WI38 (cell line): ENCODE data around the gene PLCG1.

Experiments used
- H3K4me3 ChIP-seq: 2 replicates; pipeline ENCODE4 v1.5.1; 2011; ENCODE audit warnings: low read depth, mild to moderate bottlenecking, control low read depth, low read length
- TF ChIP-seq, protein P1 (sequence below): IDR thresholded peaks from 2 replicates; pipeline ENCODE4 v1.5.1; 2012; ENCODE audit warnings: low read depth, mild to moderate bottlenecking, control low read depth, low read length

PLCG1 gene

DNA sequence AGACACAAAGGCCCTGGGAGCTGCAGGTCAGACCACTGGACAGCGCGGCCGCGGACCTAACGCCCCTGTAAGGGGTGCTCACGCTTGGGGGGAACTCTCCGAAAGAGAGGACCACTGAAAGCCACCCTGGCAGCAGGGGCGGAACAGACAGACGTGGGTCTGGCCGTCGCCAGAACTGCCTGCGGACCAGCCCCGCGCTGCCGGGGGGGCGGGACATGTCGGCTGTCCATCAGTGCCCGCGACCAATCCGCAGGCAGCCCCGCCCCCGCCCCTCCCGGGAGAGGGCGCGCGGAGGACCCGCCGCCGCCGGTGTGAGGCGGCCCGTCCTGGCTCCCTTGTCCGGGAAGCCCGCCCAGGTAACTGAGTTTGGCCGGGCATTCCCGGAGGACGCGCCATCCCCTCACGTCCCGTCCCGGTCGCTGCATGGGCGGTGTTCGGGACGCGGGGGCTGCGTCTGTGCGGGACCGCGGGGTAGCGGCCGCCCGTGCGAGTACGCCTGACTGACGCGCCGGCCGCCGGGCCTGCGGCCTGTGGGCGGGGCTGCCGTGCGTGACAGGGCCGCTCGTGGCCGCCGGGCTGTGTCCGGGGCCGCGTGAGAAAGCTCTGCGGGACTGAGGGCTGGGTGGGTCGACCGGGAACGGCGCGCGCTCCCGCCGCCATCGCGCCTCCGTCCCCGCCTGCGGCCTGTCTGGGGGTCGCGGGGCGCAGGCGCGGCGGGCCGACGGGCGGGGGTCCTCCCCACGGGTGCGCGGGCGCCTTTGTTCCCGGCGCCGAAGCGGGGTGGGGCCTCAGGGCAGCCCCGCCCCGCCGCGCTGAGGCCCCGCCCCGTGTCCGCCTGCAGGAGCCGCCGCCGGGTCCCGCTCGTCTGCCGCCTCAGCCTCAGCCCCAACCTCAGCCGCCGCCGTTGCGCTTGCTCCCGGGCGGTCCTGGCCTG is at the start of gene PLCG1:
Gene PLCG1 (plus strand): TSS at position 864 of the 934 bp plus-strand sequence. CDS start 99 bp downstream, outside the sequence.
- peak within 1 kb of the TSS; percentile 78 for H3K4me3 ChIP-seq
- TF ChIP-seq, protein P1, sequence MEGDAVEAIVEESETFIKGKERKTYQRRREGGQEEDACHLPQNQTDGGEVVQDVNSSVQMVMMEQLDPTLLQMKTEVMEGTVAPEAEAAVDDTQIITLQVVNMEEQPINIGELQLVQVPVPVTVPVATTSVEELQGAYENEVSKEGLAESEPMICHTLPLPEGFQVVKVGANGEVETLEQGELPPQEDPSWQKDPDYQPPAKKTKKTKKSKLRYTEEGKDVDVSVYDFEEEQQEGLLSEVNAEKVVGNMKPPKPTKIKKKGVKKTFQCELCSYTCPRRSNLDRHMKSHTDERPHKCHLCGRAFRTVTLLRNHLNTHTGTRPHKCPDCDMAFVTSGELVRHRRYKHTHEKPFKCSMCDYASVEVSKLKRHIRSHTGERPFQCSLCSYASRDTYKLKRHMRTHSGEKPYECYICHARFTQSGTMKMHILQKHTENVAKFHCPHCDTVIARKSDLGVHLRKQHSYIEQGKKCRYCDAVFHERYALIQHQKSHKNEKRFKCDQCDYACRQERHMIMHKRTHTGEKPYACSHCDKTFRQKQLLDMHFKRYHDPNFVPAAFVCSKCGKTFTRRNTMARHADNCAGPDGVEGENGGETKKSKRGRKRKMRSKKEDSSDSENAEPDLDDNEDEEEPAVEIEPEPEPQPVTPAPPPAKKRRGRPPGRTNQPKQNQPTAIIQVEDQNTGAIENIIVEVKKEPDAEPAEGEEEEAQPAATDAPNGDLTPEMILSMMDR, result no peak

DNA sequence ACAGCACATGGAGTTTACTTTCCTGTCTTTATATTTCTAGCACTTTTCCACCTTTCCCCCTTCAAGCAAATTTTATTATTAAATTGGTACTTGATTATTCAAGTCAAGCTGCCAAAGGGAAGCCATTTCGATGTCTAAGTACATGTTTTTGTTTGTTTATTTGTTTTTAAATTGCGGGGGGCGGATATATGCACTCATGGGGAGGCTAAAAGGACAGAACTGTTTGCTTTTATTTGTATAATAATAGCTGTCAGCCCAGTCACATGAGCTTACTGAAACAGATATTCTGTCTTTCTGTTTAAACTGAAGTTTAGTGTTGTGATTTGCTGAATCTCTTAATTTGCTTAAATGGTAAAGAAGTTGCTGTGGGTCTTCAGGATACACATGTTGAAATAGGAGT is 49.6 kb upstream of the PLCG1 start:
- TF ChIP-seq, protein P1, result no peak
- no peak overlapping the region for H3K4me3 ChIP-seq

DNA sequence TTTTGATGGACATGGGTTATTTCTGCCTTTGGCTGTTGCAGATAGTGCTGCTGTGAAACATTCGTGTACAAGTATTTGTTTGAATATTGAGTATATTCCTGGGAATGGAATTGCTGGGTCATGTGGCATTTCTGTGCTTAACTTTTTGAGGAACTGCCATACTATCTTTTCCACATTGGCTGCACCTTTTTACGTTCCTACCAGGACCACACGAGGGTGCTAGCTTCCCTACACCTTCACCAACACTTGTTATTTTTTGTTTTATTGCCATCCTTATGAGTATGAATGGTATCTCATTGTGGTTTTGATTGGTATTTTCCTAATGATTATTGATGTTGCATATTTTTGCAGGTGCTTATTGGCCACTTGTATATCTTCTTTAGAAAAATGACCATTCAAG is 47.8 kb upstream of the PLCG1 start:
- TF ChIP-seq, protein P1, result no peak
- H3K4me3 ChIP-seq, result no peak overlapping the region

DNA sequence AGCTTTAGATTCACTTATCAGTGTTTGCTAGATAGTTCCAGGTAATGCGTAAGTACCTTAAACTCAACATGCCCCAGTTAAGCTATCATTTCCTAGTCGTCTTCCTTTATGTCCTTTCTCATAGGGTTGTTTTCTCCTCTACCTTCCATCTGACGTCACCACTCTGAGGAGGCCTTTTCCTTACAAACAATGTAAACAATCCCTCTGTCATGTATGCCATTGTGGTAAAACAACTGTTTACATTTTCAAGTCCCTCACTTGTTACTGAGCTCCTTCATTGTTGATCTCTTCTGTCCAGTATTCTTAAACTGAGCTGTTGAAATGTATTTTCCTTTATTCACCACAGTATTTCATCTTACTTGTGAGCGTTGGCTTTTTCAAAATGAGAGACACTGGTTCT is 45.4 kb upstream of the PLCG1 start:
- H3K4me3 ChIP-seq, result no peak overlapping the region
- TF ChIP-seq, protein P1, result no peak

DNA sequence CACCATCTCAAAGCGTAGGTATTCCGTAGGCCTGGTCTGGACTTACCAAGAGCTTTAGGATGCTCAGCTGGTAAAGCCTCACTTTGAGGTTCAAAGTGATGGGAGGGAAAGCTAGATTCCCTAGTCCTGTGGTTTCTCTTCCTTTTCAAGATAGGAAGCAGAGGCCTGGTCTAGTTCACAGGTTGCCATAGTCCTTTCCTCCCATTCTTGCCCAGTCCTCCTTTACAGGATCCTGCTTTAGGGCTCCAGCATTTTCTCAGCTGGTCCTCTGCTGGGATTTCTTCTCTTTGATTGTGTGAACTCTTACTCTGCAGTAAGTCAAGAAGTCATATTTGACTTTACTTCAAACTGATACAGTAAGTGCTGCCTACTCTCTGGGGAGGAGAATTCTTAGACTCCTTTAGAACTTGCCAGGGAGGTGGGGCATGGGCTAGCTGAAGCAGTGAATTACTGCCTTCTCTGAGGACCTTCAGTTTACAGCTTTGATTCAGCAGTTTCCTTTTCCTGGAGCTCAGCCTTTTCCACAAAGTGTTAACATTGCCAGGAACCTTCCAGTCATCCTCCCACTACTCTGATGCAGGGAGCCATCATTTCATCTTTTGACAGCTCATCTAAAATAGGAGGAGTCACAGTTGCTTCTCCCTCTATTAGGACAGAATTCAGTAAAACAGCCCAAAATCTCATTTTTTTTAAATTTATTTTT is 42.8 kb upstream of the PLCG1 start:
- TF ChIP-seq, protein P1, result no peak
- no peak overlapping the region for H3K4me3 ChIP-seq

DNA sequence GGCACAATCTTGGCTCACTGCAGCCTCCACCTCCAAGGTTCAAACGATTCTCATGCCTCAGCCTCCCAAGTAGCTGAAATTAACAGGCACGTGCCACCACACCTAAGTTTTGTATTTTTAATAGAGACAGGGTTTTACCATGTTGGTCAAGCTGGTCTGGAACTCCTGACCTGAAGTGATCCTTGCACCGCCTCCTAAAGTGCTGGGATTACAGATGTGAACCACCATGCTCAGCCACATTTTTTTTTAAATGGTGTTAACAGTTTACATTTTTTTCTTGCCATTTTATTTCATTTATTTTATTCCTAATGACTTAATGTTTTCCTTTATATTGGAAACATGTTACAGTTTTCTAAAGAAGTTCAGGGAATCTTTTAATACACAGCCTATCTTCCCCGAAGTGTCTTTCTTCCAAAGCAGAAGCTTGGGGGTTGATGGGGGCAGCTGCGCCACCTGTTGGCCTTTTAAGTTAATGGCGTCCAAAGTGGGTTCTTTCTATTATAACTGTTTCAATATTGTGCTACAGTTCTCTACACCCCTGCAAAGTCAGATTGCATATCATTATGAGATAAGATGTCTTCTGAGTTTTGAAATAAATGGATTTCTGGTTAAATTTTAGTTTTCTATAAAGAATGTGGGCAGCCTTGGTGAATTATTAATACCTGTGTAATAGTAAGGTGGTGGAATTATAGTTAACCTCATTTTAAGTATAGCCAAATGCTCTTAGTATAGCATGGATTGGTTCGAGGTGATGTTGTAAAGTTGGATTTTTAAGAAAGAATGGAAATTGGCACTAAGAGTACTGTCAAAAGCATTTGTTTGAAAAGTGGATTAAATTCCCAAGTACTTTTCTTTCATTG is 42.0 kb upstream of the PLCG1 start:
- TF ChIP-seq, protein P1, result peak; percentile 72

More for the DNA sequence above, 42.0 kb upstream of the PLCG1 start:
- no peak overlapping the region for H3K4me3 ChIP-seq
